Left lobe of liver (tissue), 2 donors: ENCODE data around the gene ABCB7. TPM values are rescaled to one million over a fixed set of nuclear protein-coding genes. Genes with fewer than 3 reads are reported as not detected.
"Not testable (repeated sequence)": the region's sequence is repeated elsewhere in the genome, so short reads cannot be mapped to it uniquely, and the experiment has no call there.

Experiments used
- ATAC-seq: fragments of 200-7000 bp; cut with Tn5 transposase; one replicate; pipeline ENCODE4 v1.9.1; 2020; ENCODE audit warnings: mild to moderate bottlenecking, moderate library complexity
- DNase-seq: peaks from one replicate; pipeline ENCODE4 v3.0.0-alpha.2; 2020; ENCODE audit warnings: low spot score
- total RNA-seq: library from RNA; stranded (reverse); gene quantifications from one replicate; pipeline ENCODE4 v1.2.1, GENCODE V29; 2021
- donor health status: DM: no; HTN: no; CAD: no; lungs with moderate emphysema.
- donor health status: DM: no; HTN: yes; CAD: no.

Gene ABCB7
- total RNA-seq: 16.9 TPM

- peak; percentile 97 for ATAC-seq
- peak; percentile 70 for DNase-seq
Measured at GRCh38 chrX:75155827-75156525, at the start of gene ABCB7. ABCB7 (minus strand) TSS chrX:75156283; CDS start chrX:75156272, 11 bp downstream.

- ATAC-seq, DNase-seq: not testable (repeated sequence)
Measured at GRCh38 chrX:75188415-75189206, 32.5 kb upstream of the ABCB7 start.

GRCh38 chrX:75181721-75182120, 25.6 kb upstream of the ABCB7 start:
- no peak for ATAC-seq
- DNase-seq: no peak

DNA sequence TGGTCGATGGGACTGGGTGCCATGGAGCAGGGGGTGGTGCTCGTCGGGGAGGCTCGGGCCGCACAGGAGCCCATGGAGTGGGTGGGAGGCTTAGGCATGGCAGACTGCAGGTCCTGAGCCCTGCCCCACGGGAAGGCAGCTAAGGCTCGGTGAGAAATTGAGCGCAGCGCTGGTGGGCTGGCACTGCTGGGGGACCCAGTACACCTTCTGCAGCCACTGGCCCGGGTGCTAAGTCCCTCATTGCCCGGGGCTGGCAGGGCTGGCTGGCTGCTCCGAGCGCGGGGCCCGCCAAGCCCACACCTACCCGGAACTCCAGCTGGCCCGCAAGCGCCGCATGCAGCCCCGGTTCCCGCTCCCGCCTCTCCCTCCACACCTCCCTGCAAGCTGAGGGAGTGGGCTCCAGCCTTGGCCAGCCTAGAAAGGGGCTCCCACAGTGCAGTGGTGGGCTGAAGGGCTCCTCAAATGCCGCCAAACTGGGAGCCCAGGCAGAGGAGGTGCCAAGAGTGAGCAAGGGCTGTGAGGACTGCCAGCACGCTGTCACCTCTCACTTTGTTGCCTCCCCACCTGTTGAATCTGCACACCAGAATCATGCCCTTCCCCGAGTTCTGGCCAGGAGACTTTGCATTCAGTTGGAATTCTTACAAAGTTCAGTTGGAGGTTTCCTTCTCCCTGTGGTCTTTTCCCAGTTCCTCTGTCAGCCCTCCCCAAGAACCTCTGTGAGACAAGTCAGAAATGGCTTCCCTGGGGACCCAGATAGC, 23.6 kb upstream of the ABCB7 start:
- DNase-seq, ATAC-seq: not testable (repeated sequence)

GRCh38 chrX:75172257-75172890, 16.3 kb upstream of the ABCB7 start:
- DNase-seq, ATAC-seq: not testable (repeated sequence)

- no peak for DNase-seq
- no peak for ATAC-seq
Measured at GRCh38 chrX:75158054-75158453, 2.0 kb upstream of the ABCB7 start.

GRCh38 chrX:75156531-75156945, 455 bp upstream of the ABCB7 start:
- no peak for DNase-seq
- ATAC-seq: peak; percentile 35

GRCh38 chrX:75155447-75155826, 646 bp downstream of the ABCB7 start:
- DNase-seq (no peak), ATAC-seq (peak; percentile 55)

DNA sequence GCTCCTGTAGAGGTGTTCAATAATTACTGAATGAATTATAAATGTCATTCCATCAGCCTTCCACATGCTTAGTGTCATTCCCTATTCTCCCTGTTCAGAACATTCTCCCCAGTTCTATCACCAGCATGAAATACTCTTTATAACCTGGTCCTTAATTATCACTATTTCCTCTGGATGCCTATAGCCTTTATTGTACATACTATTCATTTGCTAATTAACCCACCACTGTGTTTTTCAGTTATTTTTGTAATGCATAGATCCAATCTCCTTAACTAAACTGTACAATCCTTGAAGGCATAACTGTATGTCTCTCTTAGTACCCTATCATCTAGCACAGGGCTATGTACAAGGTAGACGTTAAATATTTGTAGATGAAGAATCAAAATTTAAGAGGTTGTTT, 1.2 kb downstream of the ABCB7 start:
- ATAC-seq (no peak), DNase-seq (no peak)

GRCh38 chrX:75151827-75152592, 4.1 kb downstream of the ABCB7 start:
- no peak for ATAC-seq
- DNase-seq: no peak

- DNase-seq (no peak), ATAC-seq (no peak)
Measured at GRCh38 chrX:75149654-75150053, 6.4 kb downstream of the ABCB7 start.

- DNase-seq (no peak), ATAC-seq (no peak)
Measured at GRCh38 chrX:75132672-75133071, 23.4 kb downstream of the ABCB7 start.

- DNase-seq: no peak
- no peak for ATAC-seq
Measured at GRCh38 chrX:75131973-75132627, 24.0 kb downstream of the ABCB7 start.

GRCh38 chrX:75129069-75129468, 27.0 kb downstream of the ABCB7 start:
- not testable (repeated sequence) for DNase-seq, ATAC-seq

DNA sequence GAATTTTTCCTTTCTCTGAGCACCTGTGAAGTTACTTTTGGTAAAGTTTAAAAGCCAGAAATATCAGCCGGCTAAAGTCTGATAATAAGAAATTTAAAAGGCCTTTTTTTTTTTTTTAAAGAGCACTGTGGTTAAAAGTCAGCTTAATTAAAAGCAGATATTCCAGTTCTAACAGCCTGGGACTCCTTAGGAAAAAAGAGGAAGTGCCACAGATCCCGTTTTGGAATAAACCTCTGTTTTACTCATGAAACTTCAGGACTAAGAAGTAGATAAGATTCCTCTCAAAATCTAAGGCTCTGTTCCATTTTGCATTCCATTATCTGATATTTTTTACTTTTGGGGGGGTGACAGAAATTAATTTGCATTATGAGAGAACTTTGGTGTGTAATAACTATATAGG, 37.8 kb downstream of the ABCB7 start:
- ATAC-seq: no peak
- DNase-seq: no peak

DNA sequence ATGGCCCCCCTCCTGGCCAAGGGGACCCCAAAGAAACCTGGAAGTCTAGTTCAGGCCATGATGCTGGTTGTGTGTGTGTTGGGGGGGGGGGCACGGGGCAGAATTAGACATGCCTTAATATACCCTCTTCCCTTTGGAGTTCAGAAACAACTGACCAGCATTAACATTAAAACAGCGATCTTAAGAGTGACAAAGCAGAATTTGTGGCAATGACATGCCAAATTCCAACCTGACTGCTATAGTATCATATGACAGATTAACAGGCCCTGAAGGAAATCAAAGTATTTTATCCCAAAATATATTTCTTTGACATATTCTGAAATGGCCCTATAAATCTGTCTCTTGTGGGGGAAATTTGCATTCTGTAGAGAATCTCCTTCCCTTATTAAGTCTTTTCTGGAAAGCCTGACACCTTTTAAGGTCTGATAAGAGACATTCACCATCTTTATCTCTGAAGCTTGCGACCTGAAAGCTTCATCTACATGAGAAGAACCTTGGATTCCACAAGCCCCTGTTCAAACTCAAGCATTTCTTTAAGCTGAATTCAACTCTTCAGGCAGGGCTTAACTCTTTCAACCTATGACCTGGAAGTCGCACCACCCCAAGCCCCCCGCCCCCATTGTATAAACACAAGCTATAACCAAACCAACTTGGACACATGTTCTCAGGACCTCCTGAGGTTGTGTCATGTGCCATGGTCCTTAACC, 40.2 kb downstream of the ABCB7 start:
- no peak for ATAC-seq
- no peak for DNase-seq

GRCh38 chrX:75114638-75115037, 41.4 kb downstream of the ABCB7 start:
- DNase-seq (no peak), ATAC-seq (no peak)

DNA sequence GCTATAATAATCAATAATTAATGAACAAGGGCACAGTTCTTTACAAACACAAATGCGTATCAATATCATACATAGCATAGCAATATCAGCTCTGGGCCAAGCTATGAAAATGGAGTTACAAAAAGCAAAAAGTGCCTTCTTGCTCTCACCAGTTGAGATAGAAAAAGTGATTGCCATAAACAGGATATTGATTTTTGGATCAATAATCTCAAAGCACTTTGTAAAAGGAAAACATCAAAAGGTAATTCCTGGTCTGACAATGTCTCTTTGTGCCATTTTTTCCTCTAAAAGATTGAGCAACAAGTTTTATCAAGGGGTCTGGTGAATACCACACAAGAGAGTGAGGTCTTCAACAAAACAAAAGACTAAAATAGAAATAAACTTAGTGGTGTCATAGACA, 42.4 kb downstream of the ABCB7 start:
- ATAC-seq (no peak), DNase-seq (no peak)

- ATAC-seq (peak; percentile 21), DNase-seq (no peak)
Measured at GRCh38 chrX:75107863-75108509, 48.1 kb downstream of the ABCB7 start.
